NCI-H146 (cell line): ENCODE data around the gene KRT79.

Experiments used
- DNase-seq: peaks from one replicate; lab custom pipeline; 2025; lab: John Stamatoyannopoulos, UW

Gene KRT79

GRCh38 chr12:52835271-52836041 lies 1.3 kb upstream of the KRT79 start:
- DNase-seq, result no peak

DNA sequence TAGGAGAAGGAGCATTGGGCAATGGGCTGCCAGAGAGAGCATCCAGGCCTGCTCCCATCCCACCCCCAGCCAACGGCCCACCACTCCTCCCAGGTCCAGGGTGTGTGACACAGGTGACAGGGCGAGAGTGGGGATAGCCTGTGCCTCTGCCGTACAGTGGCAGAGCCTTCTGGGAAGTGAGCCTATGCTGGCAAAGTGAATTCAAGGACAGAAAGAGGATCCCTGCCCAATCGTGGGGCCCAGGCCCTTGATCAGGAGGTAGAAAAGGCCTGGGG lies 553 bp upstream of the KRT79 start:
- no peak for DNase-seq

- DNase-seq, result no peak
These were observed 866 bp downstream of the KRT79 start for GRCh38 chr12:52832985-52833905.

DNA sequence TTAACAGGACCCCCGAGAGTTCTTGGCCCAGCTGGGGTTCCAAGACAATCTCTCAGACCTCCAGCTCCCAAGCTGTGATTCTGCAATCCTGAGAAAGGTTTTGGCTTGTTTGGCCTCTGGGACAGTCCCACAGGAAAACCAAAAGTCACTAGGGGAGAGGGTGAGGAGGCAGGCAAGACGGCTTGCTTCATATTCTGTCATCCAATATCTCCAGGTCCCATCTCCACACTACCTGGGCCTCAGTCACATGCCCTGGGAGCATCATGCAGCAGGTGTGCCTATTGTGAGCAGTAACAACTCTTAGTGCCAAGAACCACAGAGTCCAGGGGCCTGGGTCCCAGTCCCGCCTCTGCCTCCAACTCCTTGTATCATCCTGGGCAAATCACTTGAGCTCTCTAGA lies 1.7 kb downstream of the KRT79 start:
- no peak for DNase-seq

- DNase-seq, result no peak
These were observed 2.9 kb downstream of the KRT79 start for GRCh38 chr12:52831251-52831650.

DNA sequence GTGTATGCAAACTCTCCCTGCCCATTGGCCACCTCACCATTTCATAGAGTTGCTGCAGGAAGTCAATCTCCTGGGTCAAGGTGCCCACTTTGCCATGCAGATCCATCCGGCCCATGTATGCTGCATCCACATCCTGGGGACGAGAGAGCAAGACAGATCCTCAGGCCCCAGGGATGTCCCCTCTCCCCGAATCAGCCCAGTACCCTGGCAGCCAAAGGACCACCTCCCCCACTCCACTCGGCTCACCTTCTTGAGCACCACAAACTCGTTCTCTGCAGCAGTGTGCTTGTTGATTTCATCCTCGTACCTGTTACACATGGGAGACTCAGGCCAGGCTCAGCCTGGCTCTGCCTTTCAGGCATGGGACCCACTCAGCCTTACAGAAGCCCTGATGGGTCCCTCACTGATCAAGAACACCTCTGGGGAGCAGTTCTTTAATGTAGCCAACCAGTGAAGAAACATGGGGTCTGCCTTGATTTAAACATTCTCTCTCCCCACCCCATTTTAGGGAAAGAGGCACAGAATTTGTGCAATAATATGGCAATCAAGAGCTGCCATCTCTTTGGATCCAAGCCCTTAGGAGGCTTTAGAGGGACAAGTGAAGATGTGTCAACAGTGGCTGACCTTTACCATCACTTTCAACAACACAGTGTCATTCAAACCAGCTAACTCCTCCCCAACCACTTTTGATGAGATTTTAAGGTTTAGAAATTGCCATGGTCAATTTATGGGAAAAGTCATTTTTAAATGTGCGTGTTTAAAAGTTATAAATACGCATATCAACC lies 3.9 kb downstream of the KRT79 start:
- DNase-seq, result no peak

GRCh38 chr12:52828591-52829021 lies 5.5 kb downstream of the KRT79 start:
- no peak for DNase-seq

DNA sequence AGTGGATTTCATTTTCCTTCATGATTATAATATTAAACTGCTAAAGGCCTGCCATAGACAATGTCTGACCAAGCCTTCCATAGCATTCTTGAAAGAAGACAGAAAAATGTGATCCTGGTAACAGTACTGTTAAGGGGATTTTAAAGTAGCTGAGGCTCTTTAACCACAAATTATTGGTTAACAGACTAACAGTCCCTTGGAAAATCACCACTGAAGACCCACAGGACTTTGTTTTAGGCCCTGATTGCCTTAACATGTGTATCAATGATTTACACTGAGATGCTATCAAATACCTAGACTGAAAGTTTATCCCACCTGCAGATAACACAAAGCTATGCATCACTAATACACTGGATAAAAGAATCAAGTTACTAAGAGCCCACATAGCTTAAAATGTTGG lies 6.0 kb downstream of the KRT79 start:
- DNase-seq, result no peak

- no peak for DNase-seq
These were observed 6.5 kb downstream of the KRT79 start for GRCh38 chr12:52827499-52828090.

- DNase-seq, result no peak
These were observed 7.3 kb downstream of the KRT79 start for GRCh38 chr12:52826611-52827498.

DNA sequence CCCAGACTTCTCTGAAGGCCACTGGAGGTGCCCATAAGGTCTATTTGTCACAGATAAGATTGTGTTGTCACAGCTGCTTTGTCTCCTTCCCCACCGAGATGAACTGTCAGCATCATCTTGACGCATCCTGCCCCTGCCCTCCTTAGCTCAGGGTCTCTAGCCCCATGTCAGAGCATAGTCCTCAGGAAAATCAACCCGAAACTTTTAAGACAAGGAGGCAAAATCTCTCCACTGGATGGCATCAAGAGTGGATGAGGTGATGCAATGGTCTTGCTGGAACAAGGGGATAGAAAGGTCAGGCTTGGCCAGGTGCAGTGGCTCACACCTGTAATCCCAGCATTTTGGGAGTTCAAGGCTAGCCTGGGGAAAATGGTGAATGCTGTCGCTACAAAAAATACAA lies 8.2 kb downstream of the KRT79 start:
- no peak for DNase-seq

- no peak for DNase-seq
These were observed 9.2 kb downstream of the KRT79 start for GRCh38 chr12:52824741-52825410.

GRCh38 chr12:52823761-52824450 lies 10.2 kb downstream of the KRT79 start:
- no peak for DNase-seq

GRCh38 chr12:52822771-52823510 lies 11.2 kb downstream of the KRT79 start:
- DNase-seq, result no peak

DNA sequence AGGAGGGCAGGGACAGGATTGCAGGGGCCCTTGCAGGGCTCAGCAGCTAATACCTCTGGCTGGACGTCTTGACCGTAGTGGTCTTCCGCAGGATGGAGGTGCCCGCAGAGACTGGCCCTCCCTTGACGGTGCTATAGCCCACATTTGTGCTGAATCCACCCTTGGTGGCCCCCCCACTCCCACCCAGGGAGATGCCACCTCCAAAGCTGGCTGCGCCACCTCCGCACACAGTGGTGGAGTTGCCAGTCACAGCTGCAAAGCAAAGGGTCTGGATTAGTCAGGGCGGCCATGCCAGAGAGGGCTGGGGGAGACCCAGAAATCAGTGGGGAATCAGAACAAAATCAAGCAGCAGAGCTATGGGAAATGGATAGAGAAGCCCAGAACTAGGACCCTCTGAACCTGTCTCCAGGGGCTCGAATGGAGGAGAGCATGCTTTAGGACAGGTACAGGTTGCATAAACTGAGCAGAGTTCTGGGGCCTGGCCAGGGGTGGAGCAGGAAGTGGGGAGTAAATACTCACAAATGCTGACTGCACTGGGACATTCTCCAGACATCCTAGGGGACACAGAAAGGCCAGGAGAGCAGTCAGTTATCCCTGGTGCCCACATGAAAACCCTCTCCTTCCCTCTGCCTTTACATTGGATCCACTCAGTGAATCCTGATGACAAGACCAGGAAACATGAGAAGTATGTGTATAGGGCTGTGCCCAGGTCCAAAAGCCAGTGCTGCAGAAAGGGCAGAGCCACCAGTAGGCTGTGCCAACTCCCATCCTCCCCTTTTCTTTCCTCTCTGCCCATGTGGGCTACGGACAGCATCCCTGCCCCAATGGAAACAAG lies 12.1 kb downstream of the KRT79 start:
- no peak for DNase-seq

DNA sequence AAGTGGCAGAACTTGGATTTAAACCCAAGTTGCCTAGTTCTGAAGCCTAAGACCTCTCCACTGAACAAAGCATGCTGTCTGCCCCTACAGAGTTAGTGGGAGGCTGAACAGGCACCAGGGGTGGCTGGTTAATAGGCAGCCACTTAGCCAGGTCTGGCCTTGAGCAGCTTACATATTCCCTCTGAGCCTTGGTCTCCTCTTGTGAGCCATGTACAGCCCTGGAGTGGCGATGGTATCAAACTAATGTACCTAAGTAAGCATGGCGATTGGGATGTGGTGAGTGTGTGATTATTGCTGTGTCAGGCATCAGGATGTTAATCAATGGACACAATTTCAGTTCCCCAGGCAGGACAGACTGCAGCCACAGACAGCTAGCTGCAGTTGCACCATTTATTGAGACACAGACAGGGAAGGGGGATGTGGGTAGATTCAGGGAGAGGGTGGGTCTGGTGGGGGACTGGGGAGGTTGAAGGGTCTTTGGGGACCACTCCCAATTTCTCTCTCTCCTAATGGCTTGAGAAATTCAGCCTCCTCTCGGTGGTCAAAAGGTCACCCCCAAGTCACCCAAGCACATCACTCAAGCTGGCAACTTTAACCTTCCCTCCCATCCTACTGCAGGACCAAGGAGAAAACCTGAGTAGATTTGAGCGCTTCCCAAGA lies 12.9 kb downstream of the KRT79 start:
- DNase-seq, result no peak

- DNase-seq, result no peak
These were observed 13.6 kb downstream of the KRT79 start for GRCh38 chr12:52820521-52820920.
